ENCODE data around the gene REC8. TPM values are rescaled to one million over a fixed set of nuclear protein-coding genes. Genes with fewer than 3 reads are reported as not detected.

REC8 gene
- total RNA-seq, 1 donor from 2014 or later = 34.6 TPM

DNA sequence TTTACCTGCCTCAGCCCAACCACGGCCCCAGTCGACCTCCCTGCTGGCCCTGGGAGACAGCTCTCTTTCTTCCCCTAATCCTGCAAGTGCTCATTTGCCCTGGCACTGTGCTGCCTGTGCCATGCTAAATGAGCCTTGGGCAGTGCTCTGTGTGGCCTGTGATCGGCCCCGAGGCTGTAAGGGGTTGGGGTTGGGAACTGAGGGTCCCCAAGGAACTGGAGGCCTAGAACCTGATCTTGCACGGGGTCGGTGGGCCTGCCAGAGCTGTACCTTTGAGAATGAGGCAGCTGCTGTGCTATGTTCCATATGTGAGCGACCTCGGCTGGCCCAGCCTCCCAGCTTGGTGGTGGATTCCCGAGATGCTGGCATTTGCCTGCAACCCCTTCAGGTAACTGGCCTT is 21.8 kb upstream of the REC8 start:
- Histone ChIP-seq H2AFZ (replicated peaks) (no peak overlapping the region), H3K27ac (no peak overlapping the region), H3K9me3 (ENCODE audit: low read depth) (no peaks in the 10 kb centered on the region), H3K27me3 (no peaks in the 10 kb centered on the region), H3K9ac (no peak overlapping the region), H4K20me1 (ENCODE audit: low read depth) (peaks cover 15% of the 10 kb centered on the region), H3K79me2 (ENCODE audit: low read depth) (peaks cover 33% of the 10 kb centered on the region), H3K4me1 (peaks cover 10% of the 10 kb centered on the region), H3F3A (ENCODE audit: low read depth) (peaks cover 4% of the 10 kb centered on the region), H3K36me3 (peaks cover 4% of the 10 kb centered on the region), H3K4me3 (no peak overlapping the region), H3K4me2 (no peak overlapping the region)
- H3K27ac Mint-ChIP-seq = no peak overlapping the region
- H3K4me3 Mint-ChIP-seq = no peak overlapping the region
- H3K27me3 Mint-ChIP-seq (ENCODE audit: insufficient read depth, low read depth) = no peaks in the 10 kb centered on the region
- no peak for DNase-seq (ENCODE audit: low spot score)
- TF ChIP-seq, protein P1, sequence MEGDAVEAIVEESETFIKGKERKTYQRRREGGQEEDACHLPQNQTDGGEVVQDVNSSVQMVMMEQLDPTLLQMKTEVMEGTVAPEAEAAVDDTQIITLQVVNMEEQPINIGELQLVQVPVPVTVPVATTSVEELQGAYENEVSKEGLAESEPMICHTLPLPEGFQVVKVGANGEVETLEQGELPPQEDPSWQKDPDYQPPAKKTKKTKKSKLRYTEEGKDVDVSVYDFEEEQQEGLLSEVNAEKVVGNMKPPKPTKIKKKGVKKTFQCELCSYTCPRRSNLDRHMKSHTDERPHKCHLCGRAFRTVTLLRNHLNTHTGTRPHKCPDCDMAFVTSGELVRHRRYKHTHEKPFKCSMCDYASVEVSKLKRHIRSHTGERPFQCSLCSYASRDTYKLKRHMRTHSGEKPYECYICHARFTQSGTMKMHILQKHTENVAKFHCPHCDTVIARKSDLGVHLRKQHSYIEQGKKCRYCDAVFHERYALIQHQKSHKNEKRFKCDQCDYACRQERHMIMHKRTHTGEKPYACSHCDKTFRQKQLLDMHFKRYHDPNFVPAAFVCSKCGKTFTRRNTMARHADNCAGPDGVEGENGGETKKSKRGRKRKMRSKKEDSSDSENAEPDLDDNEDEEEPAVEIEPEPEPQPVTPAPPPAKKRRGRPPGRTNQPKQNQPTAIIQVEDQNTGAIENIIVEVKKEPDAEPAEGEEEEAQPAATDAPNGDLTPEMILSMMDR (IDR thresholded peaks at IDR 0.05) = no peak
- TF ChIP-seq EZH2 (IDR thresholded peaks at IDR 0.05) = no peak
- H3K4me1 Mint-ChIP-seq = peaks cover 19% of the 10 kb centered on the region
- peaks cover 6% of the 10 kb centered on the region for H3K36me3 Mint-ChIP-seq
- no peaks in the 10 kb centered on the region for H3K9me3 Mint-ChIP-seq

- Histone ChIP-seq H3K27ac (no peak overlapping the region), H3F3A (ENCODE audit: low read depth) (peaks cover 4% of the 10 kb centered on the region), H3K9me3 (ENCODE audit: low read depth) (no peaks in the 10 kb centered on the region), H2AFZ (replicated peaks) (no peak overlapping the region), H4K20me1 (ENCODE audit: low read depth) (peaks cover 15% of the 10 kb centered on the region), H3K9ac (no peak overlapping the region), H3K27me3 (no peaks in the 10 kb centered on the region), H3K4me2 (no peak overlapping the region), H3K36me3 (peaks cover 4% of the 10 kb centered on the region), H3K79me2 (ENCODE audit: low read depth) (peaks cover 29% of the 10 kb centered on the region), H3K4me1 (peaks cover 10% of the 10 kb centered on the region), H3K4me3 (no peak overlapping the region)
- TF ChIP-seq, protein P1 (IDR thresholded peaks at IDR 0.05) = no peak
- TF ChIP-seq EZH2 (IDR thresholded peaks at IDR 0.05) = no peak
- TF ChIP-seq EZH2phosphoT487 (IDR thresholded peaks at IDR 0.05) = no peak
- H3K4me1 Mint-ChIP-seq = peaks cover 15% of the 10 kb centered on the region
- no peaks in the 10 kb centered on the region for H3K27me3 Mint-ChIP-seq (ENCODE audit: insufficient read depth, low read depth)
- H3K27ac Mint-ChIP-seq = no peak overlapping the region
- H3K4me3 Mint-ChIP-seq = no peak overlapping the region
- DNase-seq (ENCODE audit: low spot score) = no peak
- H3K9me3 Mint-ChIP-seq = no peaks in the 10 kb centered on the region
- peaks cover 10% of the 10 kb centered on the region for H3K36me3 Mint-ChIP-seq
These were observed 21.3 kb upstream of the REC8 start for GRCh38 chr14:24150567-24150966.

DNA sequence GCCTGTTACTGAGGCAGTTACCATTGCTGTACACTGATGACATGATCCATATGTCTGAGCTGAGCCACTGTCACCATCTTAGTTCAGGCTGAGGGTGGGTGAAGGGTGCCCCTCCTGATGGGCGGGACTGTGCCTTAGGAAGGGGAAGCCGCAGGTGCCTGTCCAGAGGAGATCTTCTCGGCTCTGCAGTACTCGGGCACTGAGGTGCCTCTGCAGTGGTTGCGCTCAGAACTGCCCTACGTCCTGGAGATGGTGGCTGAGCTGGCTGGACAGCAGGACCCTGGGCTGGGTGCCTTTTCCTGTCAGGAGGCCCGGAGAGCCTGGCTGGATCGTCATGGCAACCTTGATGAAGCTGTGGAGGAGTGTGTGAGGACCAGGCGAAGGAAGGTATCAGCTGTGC is 20.9 kb upstream of the REC8 start:
- H3K4me3 Mint-ChIP-seq = no peak overlapping the region
- Histone ChIP-seq H3K9me3 (ENCODE audit: low read depth) (no peaks in the 10 kb centered on the region), H3K27ac (no peak overlapping the region), H3K4me2 (no peak overlapping the region), H3K4me1 (peaks cover 7% of the 10 kb centered on the region), H3K9ac (no peak overlapping the region), H3K36me3 (peaks cover 4% of the 10 kb centered on the region), H3K4me3 (no peak overlapping the region), H3K27me3 (no peaks in the 10 kb centered on the region), H3K79me2 (ENCODE audit: low read depth) (peaks cover 25% of the 10 kb centered on the region), H4K20me1 (ENCODE audit: low read depth) (peaks cover 15% of the 10 kb centered on the region), H3F3A (ENCODE audit: low read depth) (peaks cover 4% of the 10 kb centered on the region), H2AFZ (replicated peaks) (no peak overlapping the region)
- H3K4me1 Mint-ChIP-seq = peaks cover 11% of the 10 kb centered on the region
- H3K27ac Mint-ChIP-seq = no peak overlapping the region
- DNase-seq (ENCODE audit: low spot score) = no peak
- H3K9me3 Mint-ChIP-seq = no peaks in the 10 kb centered on the region
- H3K36me3 Mint-ChIP-seq = peaks cover 14% of the 10 kb centered on the region
- TF ChIP-seq, protein P1 (IDR thresholded peaks at IDR 0.05) = no peak
- TF ChIP-seq EZH2 (IDR thresholded peaks at IDR 0.05) (no peak), EZH2phosphoT487 (IDR thresholded peaks at IDR 0.05) (no peak)
- no peaks in the 10 kb centered on the region for H3K27me3 Mint-ChIP-seq (ENCODE audit: insufficient read depth, low read depth)

Data from neural progenitor cell (in vitro differentiated cells).